ENCODE data around the gene PSAP. TPM values are rescaled to one million over a fixed set of nuclear protein-coding genes. Genes with fewer than 3 reads are reported as not detected.

Gene PSAP
- total RNA-seq, 1 experiment from 2014 or later = 336 TPM

- Histone ChIP-seq H3K4ac (ENCODE audit: low read depth, low read length) (no peak overlapping the region), H3K4me2 (ENCODE audit: insufficient read depth, insufficient read length, low read length) (no peak overlapping the region), H3K18ac (ENCODE audit: insufficient read length, low read depth, low read length) (no peak overlapping the region), H3K27me3 (ENCODE audit: insufficient read depth, low read length) (0 out of 2 replicates have a peak, but pooled peaks cover 2% of the 10 kb centered on the region), H4K91ac (ENCODE audit: insufficient read length, low read depth, low read length) (no peak overlapping the region), H3K27ac (ENCODE audit: insufficient read length, low read depth, low read length) (no peak overlapping the region), H3K9me3 (ENCODE audit: control insufficient read depth, low read depth, low read length) (no peaks in the 10 kb centered on the region), H2BK120ac (ENCODE audit: low read depth, low read length, poor library complexity, severe bottlenecking) (no peak overlapping the region), H2BK15ac (ENCODE audit: low read depth, low read length) (no peak overlapping the region), H3K23me2 (ENCODE audit: insufficient read length, low read depth, low read length, poor library complexity, severe bottlenecking) (no peaks in the 10 kb centered on the region), H3K56ac (ENCODE audit: insufficient read length, low read depth, low read length) (no peak overlapping the region), H3K79me2 (ENCODE audit: insufficient read depth, low read length) (no peaks in the 10 kb centered on the region), H3K4me1 (ENCODE audit: insufficient read depth, low read length) (no peaks in the 10 kb centered on the region), H2BK5ac (ENCODE audit: insufficient read length, low read length) (no peak overlapping the region), H4K8ac (replicated peaks; ENCODE audit: insufficient read length, low read depth, low read length) (no peak overlapping the region), H4K20me1 (ENCODE audit: control insufficient read depth, insufficient read depth, insufficient read length) (no peaks in the 10 kb centered on the region), H3T11ph (ENCODE audit: low read length) (no peak overlapping the region), H3K23ac (ENCODE audit: insufficient read length, low read depth, low read length) (no peak overlapping the region), H2BK20ac (ENCODE audit: low read depth, low read length, poor library complexity, severe bottlenecking) (no peak overlapping the region), H3K9ac (ENCODE audit: extremely low read depth, insufficient read length, low read length) (no peak overlapping the region), H4K5ac (ENCODE audit: insufficient read length, low read depth, low read length) (no peak overlapping the region), H3K79me1 (ENCODE audit: insufficient read depth, low read depth, low read length, poor library complexity, severe bottlenecking) (no peaks in the 10 kb centered on the region), H2AK5ac (ENCODE audit: insufficient read length, low read length) (no peak overlapping the region), H3K14ac (ENCODE audit: insufficient read depth, low read length) (no peak overlapping the region), H2BK12ac (ENCODE audit: insufficient read length, low read depth, low read length) (no peak overlapping the region), H2AFZ (ENCODE audit: low read length) (no peak overlapping the region)
- DNase-seq = no peak
- no peak for TF ChIP-seq CTCF (conservative IDR thresholded peaks at IDR 0.05)
- Mint-ChIP-seq H3K4me3 (no peak overlapping the region), H3K27ac (no peak overlapping the region), H3K9me3 (no peaks in the 10 kb centered on the region), H3K36me3 (ENCODE audit: insufficient read depth in 1 of 3, low read depth in 3 of 3) (peaks cover 0 to 10% (median 6%) of the 10 kb centered on the region in 3 experiments; a peak in 5 of 7 replicates), H3K27me3 (ENCODE audit: low read depth) (peaks cover 19% of the 10 kb centered on the region), H3K4me1 (peaks cover 4 to 7% of the 10 kb centered on the region in 2 experiments)
- no CpG with 5 or more reads among the region's 13 CpGs for WGBS (ENCODE audit: extremely low coverage, insufficient read length, low lambda C conversion rate)
Observed at GRCh38 chr10:71810048-71810750, 40.9 kb downstream of the PSAP start.

Data from H9 (cell line).